PC-9 (cell line): ENCODE measurements around the gene PLEKHH3. TPM values are rescaled to one million over a fixed set of nuclear protein-coding genes. Genes with fewer than 3 reads are reported as not detected.

Source experiments
- BruUV-seq: library from RNA; stranded (reverse); fragments of 400-500 nt; replicated peaks from 2 replicates; lab custom pipeline; 2021; lab: Mats Ljungman, UMichigan
- CTCF ChIA-PET: fragments of 300-600 bp; sonication (Branson Sonifier 250); formaldehyde crosslinking; loops from one replicate; lab custom pipeline; 2022; ENCODE audit warnings: antibody characterized with exemption; lab: Charles Lee
- POLR2A ChIA-PET: fragments of 300-600 bp; sonication (Branson Sonifier 250); formaldehyde crosslinking; loops from one replicate; lab custom pipeline; 2022; ENCODE audit warnings: antibody characterized with exemption; ENCODE audit not compliant: unreplicated experiment; lab: Charles Lee
- DNase-seq, 2 experiments: peaks; one replicate each; pipeline versions ENCODE4 v3.0.0 to v3.0.0-alpha.2; 2015 to 2022; ENCODE audit warnings: mixed read lengths in 1 of 2
- H2AFZ ChIP-seq: fragments of 200-600 bp; sonication (generic); 2 replicates; pipeline ENCODE4 v1.8.1; 2017; ENCODE audit warnings: antibody characterized with exemption
- H3F3A ChIP-seq: fragments of 200-600 bp; sonication (generic); 2 replicates; pipeline ENCODE4 v1.8.1; 2017; ENCODE audit warnings: antibody characterized with exemption, mild to moderate bottlenecking, low read depth; ENCODE audit not compliant: insufficient read depth
- H3K27ac ChIP-seq: fragments of 200-600 bp; sonication (generic); 2 replicates; pipeline ENCODE4 v1.6.1; 2016; ENCODE audit warnings: mixed run types
- H3K27me3 ChIP-seq: fragments of 200-600 bp; sonication (generic); 2 replicates; pipeline ENCODE4 v1.6.1; 2016; ENCODE audit warnings: low read depth, mixed run types; ENCODE audit not compliant: insufficient read depth
- H3K36me3 ChIP-seq: fragments of 200-600 bp; sonication (generic); 2 replicates; pipeline ENCODE4 v1.6.1; 2016; ENCODE audit warnings: low read depth, mixed run types
- H3K4me1 ChIP-seq: fragments of 200-600 bp; sonication (generic); replicated peaks from 2 replicates; pipeline ENCODE4 v1.6.1; 2016; ENCODE audit warnings: mixed run types; ENCODE audit not compliant: insufficient read depth
- H3K4me2 ChIP-seq: fragments of 200-600 bp; sonication (generic); 2 replicates; pipeline ENCODE4 v1.6.1; 2017; ENCODE audit warnings: mixed run types
- H3K4me3 ChIP-seq: fragments of 200-600 bp; sonication (generic); 2 replicates; pipeline ENCODE4 v1.6.1; 2016; ENCODE audit warnings: mixed run types
- H3K79me2 ChIP-seq: fragments of 200-600 bp; sonication (generic); 2 replicates; pipeline ENCODE4 v1.6.1; 2017; ENCODE audit warnings: low read depth, mixed run types
- H3K9me2 ChIP-seq: fragments of 200-600 bp; sonication (generic); 2 replicates; pipeline ENCODE4 v1.8.1; 2017; ENCODE audit warnings: mild to moderate bottlenecking; ENCODE audit not compliant: insufficient read depth
- H3K9me3 ChIP-seq: fragments of 200-600 bp; sonication (generic); 2 replicates; pipeline ENCODE4 v1.8.1; 2016; ENCODE audit warnings: low read depth; ENCODE audit not compliant: insufficient read depth
- H4K20me1 ChIP-seq: fragments of 200-600 bp; sonication (generic); 2 replicates; pipeline ENCODE4 v1.8.1; 2017; ENCODE audit not compliant: insufficient read depth
- EZH2 ChIP-seq: fragments of 200-600 bp; sonication (generic); IDR thresholded peaks from 2 replicates; pipeline ENCODE4 v1.8.0; 2017; ENCODE audit warnings: antibody characterized with exemption, low read depth
- intact Hi-C: fragments of 100-400 bp; cut with micrococcal nuclease; formaldehyde crosslinking; loops from one replicate; pipeline ENCODE4 v1.10.0; 2022; ENCODE audit not compliant: unreplicated experiment
- total RNA-seq: library from RNA; stranded (reverse); gene quantifications from 2 replicates; pipeline ENCODE4 v1.2.3, GENCODE V29; 2021
- TF ChIP-seq, protein P1 (sequence below): fragments of 200-600 bp; sonication (generic); conservative IDR thresholded peaks from 2 replicates; pipeline ENCODE4 v1.6.1; 2017; ENCODE audit warnings: mixed run types, antibody characterized with exemption, mild to moderate bottlenecking, moderate library complexity

The PLEKHH3 gene
- total RNA-seq, 1 experiment from 2014 or later = 22.5 TPM

GRCh38 chr17:42698736-42699414 is 22.1 kb upstream of the PLEKHH3 start:
- no peak overlapping the region for H3K4me3 ChIP-seq
- DNase-seq = no peak
- H3K36me3 ChIP-seq = no peaks in the 10 kb centered on the region
- ChIA-PET POLR2A (no interaction called here), CTCF (interaction anchor here (0.6 kb wide), 1 partner anchor 502 kb away, joined by 10 read pairs; no protein-coding TSS in a partner anchor)
- intact Hi-C loops = no loop called here
- no TSS peak for BruUV-seq
- H2AFZ ChIP-seq = no peak overlapping the region
- H3K4me2 ChIP-seq = no peak overlapping the region
- TF ChIP-seq EZH2 = no peak
- TF ChIP-seq, protein P1, sequence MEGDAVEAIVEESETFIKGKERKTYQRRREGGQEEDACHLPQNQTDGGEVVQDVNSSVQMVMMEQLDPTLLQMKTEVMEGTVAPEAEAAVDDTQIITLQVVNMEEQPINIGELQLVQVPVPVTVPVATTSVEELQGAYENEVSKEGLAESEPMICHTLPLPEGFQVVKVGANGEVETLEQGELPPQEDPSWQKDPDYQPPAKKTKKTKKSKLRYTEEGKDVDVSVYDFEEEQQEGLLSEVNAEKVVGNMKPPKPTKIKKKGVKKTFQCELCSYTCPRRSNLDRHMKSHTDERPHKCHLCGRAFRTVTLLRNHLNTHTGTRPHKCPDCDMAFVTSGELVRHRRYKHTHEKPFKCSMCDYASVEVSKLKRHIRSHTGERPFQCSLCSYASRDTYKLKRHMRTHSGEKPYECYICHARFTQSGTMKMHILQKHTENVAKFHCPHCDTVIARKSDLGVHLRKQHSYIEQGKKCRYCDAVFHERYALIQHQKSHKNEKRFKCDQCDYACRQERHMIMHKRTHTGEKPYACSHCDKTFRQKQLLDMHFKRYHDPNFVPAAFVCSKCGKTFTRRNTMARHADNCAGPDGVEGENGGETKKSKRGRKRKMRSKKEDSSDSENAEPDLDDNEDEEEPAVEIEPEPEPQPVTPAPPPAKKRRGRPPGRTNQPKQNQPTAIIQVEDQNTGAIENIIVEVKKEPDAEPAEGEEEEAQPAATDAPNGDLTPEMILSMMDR = no peak
- no peaks in the 10 kb centered on the region for H3K4me1 ChIP-seq
- no peaks in the 10 kb centered on the region for H3K27me3 ChIP-seq
- H3K27ac ChIP-seq = no peak overlapping the region
- H3K9me3 ChIP-seq = no peaks in the 10 kb centered on the region
- H3K79me2 ChIP-seq = no peaks in the 10 kb centered on the region
- H3F3A ChIP-seq = no peaks in the 10 kb centered on the region
- no peaks in the 10 kb centered on the region for H4K20me1 ChIP-seq
- no peaks in the 10 kb centered on the region for H3K9me2 ChIP-seq

GRCh38 chr17:42697108-42697811 is 20.5 kb upstream of the PLEKHH3 start:
- DNase-seq = no peak
- no peaks in the 10 kb centered on the region for H3K9me2 ChIP-seq
- no peaks in the 10 kb centered on the region for H3K27me3 ChIP-seq
- H3K4me2 ChIP-seq = no peak overlapping the region
- no peaks in the 10 kb centered on the region for H3K36me3 ChIP-seq
- H4K20me1 ChIP-seq = no peaks in the 10 kb centered on the region
- intact Hi-C loops = no loop called here
- H3K4me1 ChIP-seq = no peaks in the 10 kb centered on the region
- H3K79me2 ChIP-seq = no peaks in the 10 kb centered on the region
- TF ChIP-seq EZH2 = no peak
- TF ChIP-seq, protein P1 = no peak
- H2AFZ ChIP-seq = no peak overlapping the region
- no peaks in the 10 kb centered on the region for H3K9me3 ChIP-seq
- H3K27ac ChIP-seq = no peak overlapping the region
- H3K4me3 ChIP-seq = no peak overlapping the region
- no peaks in the 10 kb centered on the region for H3F3A ChIP-seq
- ChIA-PET POLR2A (no interaction called here), CTCF (no interaction called here)
- no TSS peak for BruUV-seq

DNA sequence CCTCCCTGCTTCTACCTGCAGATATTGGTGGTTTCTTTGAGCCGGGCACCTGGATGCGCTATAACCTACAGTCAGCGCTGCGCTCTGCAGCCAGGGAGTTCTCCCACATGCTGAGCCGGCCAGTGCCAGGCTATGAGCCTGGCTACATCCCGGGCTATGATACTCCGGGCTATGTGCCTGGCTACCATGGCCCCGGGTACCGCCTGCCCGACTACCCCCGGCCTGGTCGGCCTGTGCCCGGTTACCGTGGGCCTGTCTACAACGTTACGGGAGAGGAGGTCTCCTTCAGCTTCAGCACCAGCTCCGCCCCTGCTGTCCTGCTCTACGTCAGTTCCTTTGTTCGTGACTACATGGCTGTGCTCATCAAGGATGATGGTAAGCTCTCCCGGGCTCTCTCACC is 18.7 kb upstream of the PLEKHH3 start:
- H3K4me3 ChIP-seq = no peak overlapping the region
- BruUV-seq = no TSS peak
- H4K20me1 ChIP-seq = no peaks in the 10 kb centered on the region
- H3K79me2 ChIP-seq = no peaks in the 10 kb centered on the region
- no peaks in the 10 kb centered on the region for H3K4me1 ChIP-seq
- ChIA-PET POLR2A (no interaction called here), CTCF (no interaction called here)
- H3K4me2 ChIP-seq = no peak overlapping the region
- intact Hi-C loops = no loop called here
- no peaks in the 10 kb centered on the region for H3F3A ChIP-seq
- H3K9me3 ChIP-seq = no peaks in the 10 kb centered on the region
- TF ChIP-seq EZH2 = no peak
- no peaks in the 10 kb centered on the region for H3K27me3 ChIP-seq
- no peaks in the 10 kb centered on the region for H3K36me3 ChIP-seq
- no peak overlapping the region for H3K27ac ChIP-seq
- DNase-seq = no peak
- H3K9me2 ChIP-seq = no peaks in the 10 kb centered on the region
- H2AFZ ChIP-seq = no peak overlapping the region
